GM21360 (cell line): Measurements from ENCODE around the gene ITGAX.

Experiments
- ATAC-seq: cut with Tn5 transposase; IDR thresholded peaks from one replicate; pipeline ENCODE4 v1.9.1; 2021; ENCODE audit warnings: mild to moderate bottlenecking, moderate library complexity; ENCODE audit not compliant: unreplicated experiment

ITGAX gene

DNA sequence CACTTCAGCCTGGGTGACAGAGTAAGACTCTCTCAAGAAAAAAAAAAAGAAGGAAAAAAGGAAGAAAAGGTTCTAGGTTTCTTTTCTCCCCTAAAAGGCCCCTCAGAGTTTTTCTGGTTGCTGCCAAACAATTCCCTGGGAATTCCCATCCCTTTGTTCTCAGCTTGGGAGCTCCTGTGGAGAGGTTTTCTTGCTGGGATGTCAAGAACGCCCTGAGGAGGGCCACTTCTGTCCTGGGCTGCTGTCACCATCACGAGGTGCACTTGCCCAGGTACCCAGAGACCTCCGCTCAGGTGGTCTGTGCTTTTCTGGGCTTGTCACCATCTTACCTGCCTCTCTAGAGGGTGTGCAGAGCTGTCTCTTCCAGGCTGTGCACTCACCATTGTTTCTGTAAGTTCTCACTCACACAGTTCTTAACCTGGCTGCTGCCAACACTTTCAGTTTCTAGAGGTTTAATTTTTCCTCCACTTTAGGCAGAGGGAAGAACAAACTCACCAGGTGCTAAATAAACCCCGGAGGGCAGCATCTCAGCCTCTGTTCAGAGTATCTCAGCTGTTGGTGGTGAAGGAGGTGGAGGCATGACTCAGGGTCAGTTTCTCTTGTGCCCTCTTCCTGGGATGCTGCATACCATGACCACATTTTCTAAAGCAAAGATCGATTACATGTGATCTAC, 75.5 kb downstream of the ITGAX start:
- ATAC-seq = no peak
